ENCODE data around the gene ZFY. TPM values are rescaled to one million over a fixed set of nuclear protein-coding genes. Genes with fewer than 3 reads are reported as not detected.

The ZFY gene
- 10 to 100 TPM in 3 of 10 donors, 1 to 10 TPM in 3, under 1 TPM in 1, not detected in 3; 0.38 to 13.9 (median 9.8) TPM for polyA plus RNA-seq (ENCODE audit: insufficient read length in 10 of 10)
- long read RNA-seq, donor 1 = 0 reads
- long read RNA-seq, donor 2 = 0 reads
- long read RNA-seq, donor 3 = 0 reads
- long read RNA-seq, donor 4 = 0 reads
- long read RNA-seq, donor 5, partial matches to known transcripts = 0 of 1 reads
- long read RNA-seq, donor 5, other reads (novel, unspliced or antisense) = 0 of 1 reads
- long read RNA-seq, donor 6 = 0 reads
- long read RNA-seq, donor 7 = 0 reads
- long read RNA-seq, donor 8 = 0 reads
- long read RNA-seq, donor 9 = 0 reads

DNA sequence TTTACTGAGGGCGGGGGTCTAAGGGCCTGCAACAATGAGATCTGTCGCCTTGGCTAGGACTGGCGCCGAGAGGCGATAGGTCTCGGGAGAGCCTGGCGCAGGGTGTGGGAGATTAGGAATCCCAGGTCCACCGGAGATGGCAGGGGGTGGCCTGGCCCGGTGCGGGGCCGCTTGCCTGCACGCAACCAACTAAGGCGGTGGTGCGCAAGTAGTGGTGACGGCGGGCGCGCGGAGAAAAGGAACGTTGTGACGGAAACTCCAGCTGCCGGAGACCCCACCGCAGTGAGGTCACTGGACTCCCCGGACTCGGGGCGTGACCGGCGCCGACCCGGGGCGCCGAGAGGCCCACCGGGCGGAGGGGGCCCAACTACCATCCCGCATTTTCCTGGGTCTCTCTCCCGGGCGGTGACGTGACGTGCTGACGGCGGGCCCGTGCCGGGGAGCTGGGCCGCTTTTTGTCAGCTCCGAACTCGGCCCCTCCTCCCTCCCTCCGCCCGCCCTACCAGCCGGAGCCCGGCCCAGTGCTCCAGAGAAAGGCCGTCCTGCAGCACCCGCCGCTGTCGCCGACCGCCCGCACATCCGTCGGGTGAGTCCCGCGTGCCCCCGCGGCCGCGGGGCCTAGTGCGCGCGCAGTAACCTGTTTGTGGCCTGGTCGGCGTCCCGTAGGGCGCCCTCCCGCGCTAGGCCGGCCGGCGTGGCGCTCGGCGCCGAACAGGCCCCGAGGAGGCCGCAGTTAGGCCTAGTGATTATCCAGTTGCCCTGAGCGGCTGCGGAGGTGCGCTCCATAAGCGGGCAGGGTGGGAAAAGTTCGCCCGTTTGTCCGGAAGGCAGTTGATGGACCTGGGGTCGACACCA lies at the start of gene ZFY:
Gene ZFY (plus strand): TSS at position 521 of the 855 bp plus-strand sequence. CDS start 18,556 bp downstream, outside the sequence.
- DNase-seq = peak in 2 of 3 donors; percentile 35 to 86

DNA sequence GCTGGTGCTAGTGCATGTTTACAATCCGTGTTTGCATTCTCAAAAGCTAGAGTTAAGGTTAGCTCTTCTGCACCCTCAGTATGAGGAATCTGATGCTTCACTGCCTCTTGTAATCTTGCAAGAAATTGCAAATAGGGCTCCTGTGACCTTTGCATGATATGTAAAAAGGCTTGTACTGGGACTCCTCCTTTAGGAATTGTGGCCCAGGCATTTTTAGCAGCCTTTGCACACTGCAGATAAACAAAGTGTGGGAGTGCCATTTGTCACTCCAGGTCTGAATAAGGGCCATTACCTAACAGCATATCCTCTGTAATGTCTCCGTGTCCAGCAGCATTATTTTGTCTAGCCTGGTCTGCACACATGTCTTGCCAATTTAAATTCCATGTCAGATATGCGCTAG lies 49.3 kb upstream of the ZFY start:
- no peak for DNase-seq

DNA sequence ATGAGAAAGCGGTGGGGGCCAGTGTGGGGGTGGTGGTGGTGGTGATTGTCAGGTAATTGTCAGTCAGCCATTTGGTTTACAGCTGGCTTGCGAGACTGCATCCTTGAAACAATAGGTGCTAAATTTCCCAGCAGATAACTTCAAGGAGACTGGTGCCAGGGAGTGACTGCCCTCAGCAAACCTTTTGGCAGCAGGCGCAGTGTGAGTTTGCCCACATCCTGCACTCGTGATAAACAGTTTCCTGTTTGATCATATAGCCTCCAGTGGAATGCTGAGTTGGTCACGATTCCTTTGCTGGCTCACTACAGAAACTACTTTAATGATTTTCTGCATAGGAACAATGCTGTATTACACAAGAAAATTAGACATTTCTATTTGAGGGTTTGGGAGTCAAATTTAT lies 47.8 kb upstream of the ZFY start:
- DNase-seq = peak in 1 of 3 donors; percentile 14

- peak in 1 of 3 donors; percentile 9 for DNase-seq
These were observed 47.2 kb upstream of the ZFY start for GRCh38 chrY:2887955-2888354.

DNA sequence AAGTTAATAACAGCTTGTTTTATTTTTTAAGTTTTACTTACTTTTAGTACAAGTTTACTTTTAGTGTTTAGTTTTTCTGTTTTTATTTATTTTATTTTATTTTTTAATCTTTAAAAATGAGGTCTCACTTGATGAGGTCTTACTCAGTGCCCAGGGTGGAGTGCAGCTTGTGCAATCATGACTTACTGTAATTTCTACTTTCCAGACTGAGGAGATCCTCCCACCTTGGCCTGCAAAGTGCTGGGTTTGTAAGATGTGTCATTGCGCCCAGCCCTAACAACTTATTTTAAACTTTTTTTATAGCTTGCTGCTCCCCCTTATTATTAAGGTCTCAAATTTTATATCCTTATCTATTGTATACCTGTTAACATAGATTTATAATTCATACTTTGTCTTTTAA lies 41.7 kb upstream of the ZFY start:
- no peak for DNase-seq

- DNase-seq = no peak
These were observed 39.1 kb upstream of the ZFY start for GRCh38 chrY:2896050-2896449.

DNA sequence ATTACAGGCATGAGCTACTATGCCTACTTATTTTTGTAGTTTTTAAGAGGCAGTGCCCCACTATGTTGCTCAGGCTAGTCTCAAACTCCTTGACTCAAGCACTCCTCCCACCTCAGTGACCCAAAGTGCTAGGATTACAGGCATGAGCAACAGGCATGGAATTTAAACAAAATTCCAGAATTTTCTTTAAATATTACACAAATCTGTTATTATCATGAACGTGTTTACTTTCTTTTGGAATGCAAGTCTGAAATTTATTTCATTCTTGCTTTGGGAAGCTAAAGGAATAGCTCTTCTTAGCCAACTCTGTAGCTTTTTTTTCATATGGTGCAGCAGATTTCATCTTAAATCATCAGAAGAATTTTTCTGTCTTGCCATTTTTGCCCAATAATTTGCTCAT lies 27.8 kb upstream of the ZFY start:
- no peak for DNase-seq

- no peak for DNase-seq
These were observed 21.9 kb upstream of the ZFY start for GRCh38 chrY:2913066-2913815.

- peak in 2 of 3 donors; percentile 14 to 63 for DNase-seq
These were observed 1.1 kb upstream of the ZFY start for GRCh38 chrY:2934078-2934477.

DNA sequence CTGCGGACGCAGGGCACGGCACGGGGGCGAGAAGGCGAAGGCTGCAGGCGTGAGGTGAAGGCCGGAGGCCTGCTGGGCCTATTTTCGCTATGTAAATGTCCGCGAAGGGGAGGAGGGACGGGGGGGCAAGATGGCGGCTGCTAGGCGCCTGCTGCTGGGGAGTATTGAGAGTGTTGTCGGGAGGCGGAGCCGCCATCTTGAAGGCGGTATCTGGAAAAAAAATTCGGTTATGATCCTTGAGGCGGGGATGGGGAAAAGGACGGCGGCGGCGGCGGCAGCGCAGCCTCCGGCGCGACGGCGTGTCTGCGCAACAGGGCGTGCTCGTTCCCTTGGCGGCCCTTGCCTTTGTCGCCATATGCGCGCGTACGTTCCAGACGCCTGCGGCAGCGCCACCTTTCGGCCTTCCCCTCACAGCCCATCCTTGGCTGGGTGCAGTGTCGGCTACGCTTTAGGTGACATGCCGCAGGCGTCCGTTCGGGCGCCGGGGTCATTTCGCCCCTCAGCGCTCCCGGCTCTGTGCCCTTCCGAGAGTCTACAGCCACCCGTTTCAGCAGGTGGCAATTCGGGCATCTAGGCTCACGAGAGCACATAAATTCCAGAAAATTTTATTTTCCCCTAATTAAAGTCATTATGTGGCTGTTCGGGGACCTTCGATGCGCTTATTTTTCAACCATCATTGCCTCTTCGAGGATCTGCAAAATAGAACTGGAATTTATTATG lies 695 bp downstream of the ZFY start:
- DNase-seq = peak in 2 of 3 donors; percentile 88 to 95

- DNase-seq = peak in 1 of 3 donors; percentile 7
These were observed 1.2 kb downstream of the ZFY start for GRCh38 chrY:2936436-2936750.

- DNase-seq = no peak
These were observed 2.0 kb downstream of the ZFY start for GRCh38 chrY:2937149-2937548.

DNA sequence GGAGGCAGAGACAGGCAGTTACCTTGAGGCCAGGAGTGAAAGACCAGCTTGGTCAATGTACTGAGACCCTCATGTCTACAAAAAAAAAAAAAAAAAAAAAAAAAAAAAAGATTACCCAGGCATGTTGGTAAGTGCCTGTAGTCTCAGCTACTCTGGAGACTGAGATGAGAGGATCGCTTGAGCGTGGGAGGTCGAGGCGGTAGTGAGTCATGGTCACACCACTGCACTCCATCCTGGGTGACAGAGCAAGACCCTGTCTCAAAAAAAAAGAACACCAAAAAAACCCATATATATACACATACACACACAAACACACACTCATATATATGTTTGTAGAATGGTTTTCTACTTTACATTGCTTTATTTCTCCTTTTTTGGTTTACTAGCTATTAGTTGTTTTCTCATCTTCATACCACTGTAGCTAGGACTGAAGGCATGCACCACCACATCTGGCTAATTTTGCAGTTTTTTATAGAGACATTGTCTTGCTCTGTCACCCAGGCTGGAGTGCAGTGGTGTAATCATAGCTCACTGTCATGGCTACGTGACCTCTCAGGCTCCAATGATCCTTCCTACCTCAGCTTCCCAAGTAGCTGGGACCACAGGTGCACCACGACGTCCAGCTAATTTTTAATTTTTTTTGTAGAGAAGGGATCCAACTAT lies 14.5 kb downstream of the ZFY start:
- DNase-seq = no peak

DNA sequence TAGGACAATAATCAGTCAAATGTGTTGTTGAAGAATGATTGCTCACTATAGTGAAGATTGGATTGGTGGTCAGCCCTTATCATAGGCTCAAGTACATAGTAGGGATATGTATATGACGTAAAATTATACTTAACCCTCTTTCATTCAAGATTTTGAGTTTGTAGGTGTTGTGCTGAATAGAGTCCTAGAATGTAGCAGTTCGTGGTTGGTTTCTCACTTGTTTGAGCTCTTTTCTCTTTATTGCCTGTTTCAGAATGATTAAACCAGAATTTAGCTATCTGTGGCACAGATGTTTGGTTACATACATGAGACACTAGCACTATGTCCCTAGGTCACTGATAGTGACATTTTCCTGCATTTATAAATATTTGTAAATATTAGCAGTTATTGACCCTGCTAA lies 15.5 kb downstream of the ZFY start:
- DNase-seq = no peak

GRCh38 chrY:2952912-2953311 lies 17.7 kb downstream of the ZFY start:
- no peak for DNase-seq

- DNase-seq = no peak
These were observed 19.6 kb downstream of the ZFY start for GRCh38 chrY:2954735-2955134.

GRCh38 chrY:2955561-2955960 lies 20.4 kb downstream of the ZFY start:
- no peak for DNase-seq

- DNase-seq = no peak
These were observed 26.9 kb downstream of the ZFY start for GRCh38 chrY:2962061-2962460.

DNA sequence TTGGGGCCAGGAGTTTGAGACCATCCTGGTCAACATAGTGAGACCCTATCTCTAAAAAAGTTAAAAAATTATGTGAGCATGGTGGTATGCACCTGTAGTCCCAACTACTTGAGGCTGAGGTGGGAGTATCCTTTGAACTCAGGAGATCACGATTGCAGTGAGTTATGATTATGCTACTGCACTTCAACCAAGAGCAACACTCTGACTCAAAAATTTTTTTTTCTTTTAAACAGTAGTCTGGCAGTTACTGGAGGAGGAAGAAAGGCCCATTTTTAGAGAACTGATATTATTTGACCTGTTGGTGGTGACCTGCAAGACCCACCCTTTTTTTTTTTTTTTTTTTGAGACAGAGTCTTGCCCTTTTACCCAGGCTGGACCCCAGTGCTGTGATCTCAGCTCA lies 29.6 kb downstream of the ZFY start:
- DNase-seq = no peak

GRCh38 chrY:2965629-2966028 lies 30.4 kb downstream of the ZFY start:
- DNase-seq = no peak

DNA sequence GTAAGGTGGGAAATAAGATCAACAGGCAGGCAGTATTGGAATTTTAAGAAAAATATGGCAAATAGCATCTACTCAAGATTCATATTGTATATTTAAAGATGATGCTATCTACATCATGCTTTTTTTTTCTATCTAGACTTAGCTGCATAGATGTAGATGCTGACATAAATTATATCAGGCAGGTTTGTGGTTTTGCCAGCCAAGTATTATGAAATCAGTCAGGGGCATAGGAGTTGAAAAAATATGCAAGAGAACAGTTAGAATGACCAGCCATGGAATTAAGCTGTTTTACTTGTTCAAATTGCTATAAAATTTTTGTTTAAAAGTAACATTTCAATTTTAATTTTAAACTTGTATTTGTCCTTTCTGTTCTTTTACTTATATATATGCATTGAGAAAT lies 34.4 kb downstream of the ZFY start:
- no peak for DNase-seq
